ENCODE data around the gene ZCCHC24. TPM values are rescaled to one million over a fixed set of nuclear protein-coding genes. Genes with fewer than 3 reads are reported as not detected.

ZCCHC24 gene
- total RNA-seq, 1 experiment from 2014 or later, result 3.8 TPM

GRCh38 chr10:79357180-79357579, 88.2 kb downstream of the ZCCHC24 start:
- H4K20me1 ChIP-seq (ENCODE audit: control insufficient read depth, insufficient read depth, insufficient read length), result no peaks in the 10 kb centered on the region
- Mint-ChIP-seq H3K36me3 (ENCODE audit: insufficient read depth in 1 of 3, low read depth in 3 of 3) (peaks cover 38 to 50% (median 44%) of the 10 kb centered on the region in 3 experiments; a peak in 6 of 7 replicates), H3K9me3 (no peaks in the 10 kb centered on the region), H3K4me1 (no peaks in the 10 kb centered on the region), H3K27ac (no peak overlapping the region), H3K27me3 (ENCODE audit: low read depth) (peaks cover 2% of the 10 kb centered on the region; the same call in 1 of the 2 replicates), H3K4me3 (no peak overlapping the region)
- no peak overlapping the region for H3K4ac ChIP-seq (ENCODE audit: low read depth, low read length)
- no peak overlapping the region for H3K56ac ChIP-seq (ENCODE audit: insufficient read length, low read depth, low read length)
- no peak overlapping the region for H4K91ac ChIP-seq (ENCODE audit: insufficient read length, low read depth, low read length)
- H3K18ac ChIP-seq (ENCODE audit: insufficient read length, low read depth, low read length), result no peak overlapping the region
- no peaks in the 10 kb centered on the region for H3K27me3 ChIP-seq (ENCODE audit: insufficient read depth, low read length)
- no peak overlapping the region for H4K5ac ChIP-seq (ENCODE audit: insufficient read length, low read depth, low read length)
- no peak overlapping the region for H3K14ac ChIP-seq (ENCODE audit: insufficient read depth, low read length)
- H2BK5ac ChIP-seq (ENCODE audit: insufficient read length, low read length), result no peak overlapping the region
- WGBS (ENCODE audit: extremely low coverage, insufficient read length, low lambda C conversion rate), result no CpG with 5 or more reads among the region's 9 CpGs
- no peaks in the 10 kb centered on the region for H3K9me3 ChIP-seq (ENCODE audit: control insufficient read depth, low read depth, low read length)
- no peaks in the 10 kb centered on the region for H3K79me1 ChIP-seq (ENCODE audit: insufficient read depth, low read depth, low read length, poor library complexity, severe bottlenecking)
- no peak overlapping the region for H2AFZ ChIP-seq (ENCODE audit: low read length)
- no peak overlapping the region for H3K4me2 ChIP-seq (ENCODE audit: insufficient read depth, insufficient read length, low read length)
- H3K79me2 ChIP-seq (ENCODE audit: insufficient read depth, low read length), result no peaks in the 10 kb centered on the region
- H3K9ac ChIP-seq (ENCODE audit: extremely low read depth, insufficient read length, low read length), result no peak overlapping the region
- no peak overlapping the region for H2BK20ac ChIP-seq (ENCODE audit: low read depth, low read length, poor library complexity, severe bottlenecking)
- TF ChIP-seq CTCF (conservative IDR thresholded peaks at IDR 0.05), result no peak
- DNase-seq, result peak; percentile 22
- H2BK120ac ChIP-seq (ENCODE audit: low read depth, low read length, poor library complexity, severe bottlenecking), result no peak overlapping the region
- H2BK15ac ChIP-seq (ENCODE audit: low read depth, low read length), result no peak overlapping the region
- H3K4me1 ChIP-seq (ENCODE audit: insufficient read depth, low read length), result no peaks in the 10 kb centered on the region
- H3T11ph ChIP-seq (ENCODE audit: low read length), result no peak overlapping the region
- H4K8ac ChIP-seq (replicated peaks; ENCODE audit: insufficient read length, low read depth, low read length), result no peak overlapping the region
- no peaks in the 10 kb centered on the region for H3K23me2 ChIP-seq (ENCODE audit: insufficient read length, low read depth, low read length, poor library complexity, severe bottlenecking)
- H2AK5ac ChIP-seq (ENCODE audit: insufficient read length, low read length), result no peak overlapping the region
- no peak overlapping the region for H2BK12ac ChIP-seq (ENCODE audit: insufficient read length, low read depth, low read length)
- H3K27ac ChIP-seq (ENCODE audit: insufficient read length, low read depth, low read length), result no peak overlapping the region
- H3K23ac ChIP-seq (ENCODE audit: insufficient read length, low read depth, low read length), result no peak overlapping the region
